DND-41 (cell line): ENCODE results near the gene GNAO1.

Experiments used
- ATAC-seq: fragments of 200-7000 bp; cut with Tn5 transposase; 3 replicates; pipeline ENCODE4 v1.9.1; 2021; ENCODE audit warnings: low read depth; ENCODE audit not compliant: insufficient read depth
- DNase-seq: peaks from one replicate; pipeline ENCODE4 v3.0.0-alpha.2; 2020
- H2AFZ ChIP-seq: 2 replicates; pipeline ENCODE4 v1.6.0; 2012; ENCODE audit warnings: low read depth, low read length
- H3K27ac ChIP-seq: 2 replicates; pipeline ENCODE4 v1.5.1; 2012; ENCODE audit warnings: low read length, inconsistent platforms
- H3K27me3 ChIP-seq: fragments of 200-600 bp; sonication (generic); 2 replicates; pipeline ENCODE4 v1.6.0; 2012; ENCODE audit warnings: low read length, mild to moderate bottlenecking, inconsistent platforms; ENCODE audit not compliant: insufficient read depth, poor library complexity
- H3K36me3 ChIP-seq: 2 replicates; pipeline ENCODE4 v1.5.1; 2012; ENCODE audit warnings: low read length, inconsistent platforms; ENCODE audit not compliant: insufficient read depth
- H3K4me1 ChIP-seq: 2 replicates; pipeline ENCODE4 v1.5.1; 2012; ENCODE audit warnings: mild to moderate bottlenecking, low read length; ENCODE audit not compliant: insufficient read depth
- H3K4me2 ChIP-seq: 2 replicates; pipeline ENCODE4 v1.6.0; 2012; ENCODE audit warnings: mild to moderate bottlenecking, moderate library complexity, low read length, inconsistent platforms; ENCODE audit not compliant: insufficient read depth
- H3K4me3 ChIP-seq, 2 experiments: fragments of 200-600 bp in 1 of 2; shearing (Covaris generic) in 1 of 2; 2 replicates each; pipeline ENCODE4 v1.5.1; 2012 to 2016; ENCODE audit warnings: inconsistent platforms in 2 of 2, low read length in 2 of 2, mild to moderate bottlenecking in 2 of 2, low read depth in 1 of 2, moderate library complexity in 1 of 2
- H3K79me2 ChIP-seq: 2 replicates; pipeline ENCODE4 v1.6.0; 2012; ENCODE audit warnings: low read length, inconsistent platforms; ENCODE audit not compliant: insufficient read depth
- H3K9ac ChIP-seq: 2 replicates; pipeline ENCODE4 v1.6.0; 2012; ENCODE audit warnings: low read depth, mild to moderate bottlenecking, inconsistent platforms, low read length, moderate library complexity
- H3K9me3 ChIP-seq: 2 replicates; pipeline ENCODE4 v1.5.1; 2012; ENCODE audit warnings: low read length, moderate library complexity, mild to moderate bottlenecking, inconsistent platforms; ENCODE audit not compliant: insufficient read depth, severe bottlenecking
- H4K20me1 ChIP-seq: 2 replicates; pipeline ENCODE4 v1.6.0; 2012; ENCODE audit warnings: low read length; ENCODE audit not compliant: insufficient read depth
- CTCF ChIP-seq: IDR thresholded peaks from 2 replicates; pipeline ENCODE4 v1.5.1; 2012; ENCODE audit warnings: borderline replicate concordance, low read length, moderate library complexity, mild to moderate bottlenecking; ENCODE audit not compliant: poor library complexity, severe bottlenecking; ENCODE audit errors: extremely low read depth
- EZH2 ChIP-seq: IDR thresholded peaks from 3 replicates; pipeline ENCODE4 v1.6.1; 2012; ENCODE audit warnings: borderline replicate concordance, low read depth, mild to moderate bottlenecking, moderate library complexity, low read length, inconsistent platforms; ENCODE audit not compliant: severe bottlenecking

GNAO1 gene

GRCh38 chr16:56201030-56201429, 9.7 kb downstream of the GNAO1 start:
- no peaks in the 10 kb centered on the region for H3K9me3 ChIP-seq
- peak overlapping the region; percentile 54; the same call in 1 of the 2 replicates for H3K4me2 ChIP-seq
- no peak for TF ChIP-seq EZH2
- TF ChIP-seq CTCF: no peak
- no peaks in the 10 kb centered on the region for H3K27me3 ChIP-seq
- peaks cover 47% of the 10 kb centered on the region for H3K79me2 ChIP-seq
- no peak for DNase-seq
- peak overlapping the region; percentile 80 for H3K27ac ChIP-seq
- H2AFZ ChIP-seq: no peak overlapping the region
- H4K20me1 ChIP-seq: peaks cover 12% of the 10 kb centered on the region; the same call in 1 of the 2 replicates
- no peak for ATAC-seq
- H3K4me1 ChIP-seq: peaks cover 77% of the 10 kb centered on the region
- H3K36me3 ChIP-seq: no peaks in the 10 kb centered on the region
- H3K9ac ChIP-seq: peak overlapping the region; percentile 5; the same call in 1 of the 2 replicates
- no peak overlapping the region for H3K4me3 ChIP-seq

- Histone ChIP-seq H3K4me2 (peak overlapping the region; percentile 54), H3K79me2 (peaks cover 50% of the 10 kb centered on the region), H2AFZ (no peak overlapping the region), H3K4me1 (peaks cover 66% of the 10 kb centered on the region), H3K27me3 (no peaks in the 10 kb centered on the region), H4K20me1 (peaks cover 12% of the 10 kb centered on the region; the same call in 1 of the 2 replicates), H3K27ac (peak overlapping the region; percentile 80), H3K9me3 (no peaks in the 10 kb centered on the region), H3K4me3 (peak overlapping the region in 1 of 2 experiments; percentile 28; a peak in 2 of 4 replicates), H3K36me3 (no peaks in the 10 kb centered on the region), H3K9ac (peak overlapping the region; percentile 15; the same call in 1 of the 2 replicates)
- ATAC-seq: peak; percentile 81
- peak; percentile 17 for TF ChIP-seq CTCF
- TF ChIP-seq EZH2: no peak
- peak; percentile 77 for DNase-seq
Observed at GRCh38 chr16:56202036-56202435, 10.7 kb downstream of the GNAO1 start.

DNA sequence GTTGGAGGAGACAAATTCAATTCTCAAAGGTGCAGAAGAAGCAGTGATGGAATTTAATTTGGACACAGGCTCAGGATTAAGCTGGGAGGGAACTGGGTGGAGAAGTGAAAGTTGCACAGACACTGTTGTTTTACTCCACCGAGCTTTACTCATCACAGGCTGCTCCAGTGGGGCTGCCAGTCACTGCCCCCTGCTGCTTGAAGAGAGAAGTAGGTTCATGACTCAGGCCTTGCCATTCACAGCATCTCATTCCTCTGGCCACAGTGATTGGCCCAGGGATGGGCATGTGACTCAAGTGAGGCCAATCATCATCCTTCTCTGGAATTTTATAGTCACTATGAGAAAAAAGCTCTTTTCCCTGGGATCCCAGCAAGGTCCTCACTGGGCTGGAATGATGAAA, 11.8 kb downstream of the GNAO1 start:
- Histone ChIP-seq H3K27ac (peak overlapping the region; percentile 80), H3K9ac (no peak overlapping the region), H3K36me3 (no peaks in the 10 kb centered on the region), H3K4me2 (peak overlapping the region; percentile 54), H3K9me3 (no peaks in the 10 kb centered on the region), H3K79me2 (peaks cover 50% of the 10 kb centered on the region), H2AFZ (no peak overlapping the region), H3K4me3 (0 out of 4 replicates have a peak overlapping the region, but pooled peaks of 1 of the 2 experiments have one; percentile 3), H3K27me3 (no peaks in the 10 kb centered on the region), H3K4me1 (peaks cover 56% of the 10 kb centered on the region), H4K20me1 (peaks cover 12% of the 10 kb centered on the region; the same call in 1 of the 2 replicates)
- peak; percentile 78 for TF ChIP-seq CTCF
- no peak for TF ChIP-seq EZH2
- ATAC-seq: peak; percentile 75
- DNase-seq: peak; percentile 76

DNA sequence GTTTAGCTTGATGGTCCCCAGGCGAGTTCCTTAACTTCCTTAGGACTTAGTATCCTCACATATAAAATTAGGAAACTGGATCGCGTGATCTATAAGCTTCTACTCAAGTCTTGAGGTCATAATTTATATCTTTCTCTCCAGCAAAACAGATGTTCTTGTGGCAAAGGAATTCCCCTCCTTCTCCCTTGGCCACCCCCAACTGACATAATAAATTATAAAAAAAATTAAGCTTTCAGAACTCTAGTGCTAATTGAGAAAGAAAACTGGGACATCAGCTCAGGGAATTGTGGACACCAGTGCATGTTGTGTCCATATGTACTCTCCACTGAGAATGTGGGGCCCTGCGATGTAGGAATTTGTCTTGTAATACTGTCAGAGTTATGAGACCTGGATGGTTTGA, 13.5 kb downstream of the GNAO1 start:
- peaks cover 12% of the 10 kb centered on the region; the same call in 1 of the 2 replicates for H4K20me1 ChIP-seq
- DNase-seq (no peak), ATAC-seq (no peak)
- H2AFZ ChIP-seq: no peak overlapping the region
- H3K9me3 ChIP-seq: no peaks in the 10 kb centered on the region
- H3K9ac ChIP-seq: no peak overlapping the region
- no peak overlapping the region for H3K4me3 ChIP-seq
- H3K4me2 ChIP-seq: no peak overlapping the region
- no peak for TF ChIP-seq CTCF
- no peak for TF ChIP-seq EZH2
- no peaks in the 10 kb centered on the region for H3K27me3 ChIP-seq
- peaks cover 42% of the 10 kb centered on the region for H3K79me2 ChIP-seq
- no peak overlapping the region for H3K27ac ChIP-seq
- H3K4me1 ChIP-seq: peaks cover 39% of the 10 kb centered on the region
- no peaks in the 10 kb centered on the region for H3K36me3 ChIP-seq
